Germinal center (tissue), 1 donor: ENCODE measurements around the gene DENND1C.

Experiments
- DNase-seq: peaks from one replicate; pipeline ENCODE4 v3.0.0; 2012; ENCODE audit warnings: mixed read lengths, low spot score

The DENND1C gene

GRCh38 chr19:6424195-6424938 is 57.2 kb downstream of the DENND1C start, which contains the start of gene KHSRP:
Gene KHSRP, minus strand, starts transcription at chr19:6424811. Its CDS starts 110 bp downstream, at chr19:6424701.
- DNase-seq = peak; percentile 51

DNA sequence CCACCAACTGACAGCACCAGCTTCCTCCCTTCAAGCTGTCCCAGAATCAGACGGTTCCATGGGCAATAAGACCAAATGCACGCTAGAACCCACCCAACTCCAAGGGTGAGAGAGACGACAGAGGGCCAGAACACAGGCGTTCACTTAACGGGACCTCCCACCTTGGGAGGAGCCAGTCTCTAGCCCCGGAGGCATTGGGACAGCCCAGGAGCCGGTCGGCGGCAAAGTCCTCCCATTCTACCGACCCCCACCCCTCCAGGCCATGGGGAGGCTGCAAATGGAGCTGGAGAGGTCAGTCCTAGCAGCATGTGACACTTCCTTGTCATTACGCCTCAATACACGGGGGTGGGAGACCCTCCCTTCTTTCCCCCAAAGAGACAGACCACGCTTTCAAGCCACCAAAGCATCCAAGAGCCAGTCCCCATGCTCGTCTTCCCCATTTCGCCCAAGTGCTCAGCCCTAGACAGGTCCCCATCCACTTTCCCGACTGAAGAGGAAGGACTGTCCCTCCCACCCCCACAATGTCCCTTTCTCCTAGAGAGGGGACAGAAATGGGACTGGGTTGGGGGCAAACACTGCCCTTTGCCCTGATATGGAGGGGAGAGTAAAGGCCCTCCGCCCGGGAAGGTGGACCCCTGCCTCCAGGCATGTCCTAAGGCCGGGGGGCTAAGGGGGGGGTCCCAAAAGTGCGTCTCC is 57.9 kb downstream of the DENND1C start:
- peak; percentile 30 for DNase-seq

- DNase-seq = no peak
Observed at GRCh38 chr19:6421075-6422014, 60.2 kb downstream of the DENND1C start.

DNA sequence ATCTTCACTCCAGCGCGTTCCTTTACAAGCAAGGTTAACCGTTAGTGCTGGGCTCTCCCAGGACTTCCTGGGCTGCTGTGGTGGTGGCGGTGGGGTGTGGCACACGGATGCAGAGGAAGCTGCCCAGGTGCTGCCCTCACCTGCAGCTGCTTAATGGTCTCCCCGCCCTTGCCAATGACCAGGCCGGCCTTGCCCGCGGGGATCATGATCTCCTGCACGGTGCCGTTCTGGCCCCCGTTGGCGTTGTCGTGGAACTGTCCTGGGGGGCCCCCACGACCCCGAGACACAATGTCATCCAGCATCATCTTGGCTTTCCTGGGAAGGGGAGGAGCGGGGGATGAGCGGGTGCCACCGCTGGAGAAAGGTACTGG is 63.0 kb downstream of the DENND1C start:
- DNase-seq = no peak

GRCh38 chr19:6417713-6418561 is 63.6 kb downstream of the DENND1C start:
- DNase-seq = no peak
